SH-SY5Y (cell line): ENCODE measurements around the gene NFATC2IP.

Experiments used
- GATA2 ChIP-seq: IDR thresholded peaks from 2 replicates; pipeline ENCODE4 v1.6.1; 2011; ENCODE audit warnings: mild to moderate bottlenecking, low read depth, low read length
- GATA3 ChIP-seq: IDR thresholded peaks from 2 replicates; pipeline ENCODE4 v1.6.1; 2011; ENCODE audit warnings: low read depth, mild to moderate bottlenecking, low read length, moderate library complexity

DNA sequence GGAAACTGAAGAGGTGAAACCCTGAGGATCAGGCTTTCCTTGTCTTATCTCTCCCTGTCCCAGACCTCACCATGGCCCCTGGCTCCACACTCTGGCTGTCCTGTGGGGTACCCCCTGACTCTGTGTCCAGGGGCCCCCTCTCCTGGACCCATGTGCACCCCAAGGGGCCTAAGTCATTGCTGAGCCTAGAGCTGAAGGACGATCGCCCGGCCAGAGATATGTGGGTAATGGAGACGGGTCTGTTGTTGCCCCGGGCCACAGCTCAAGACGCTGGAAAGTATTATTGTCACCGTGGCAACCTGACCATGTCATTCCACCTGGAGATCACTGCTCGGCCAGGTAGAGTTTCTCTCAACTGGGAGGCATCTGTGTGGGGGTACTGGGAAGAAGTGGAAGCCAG lies 17.6 kb upstream of the NFATC2IP start:
- TF ChIP-seq GATA3 (no peak), GATA2 (no peak)
